Transverse colon (tissue), 4 donors: ENCODE results near the gene AP4S1. TPM values are rescaled to one million over a fixed set of nuclear protein-coding genes. Genes with fewer than 3 reads are reported as not detected.
A peak's percentile ranks its signal among the peaks of the same experiment; 100 is the strongest.

Experiments
- DNase-seq: peaks from one replicate; pipeline ENCODE4 v3.0.0-alpha.2; 2019
- H3K27ac ChIP-seq, 4 donors: fragments of 200-600 bp; sonication (generic); 2 replicates each; pipeline ENCODE4 v1.5.1; 2016 to 2018; ENCODE audit warnings: inconsistent platforms in 4 of 4
- H3K27me3 ChIP-seq: fragments of 200-600 bp; sonication (generic); 2 replicates; pipeline ENCODE4 v1.5.1; 2017; ENCODE audit warnings: inconsistent platforms
- H3K36me3 ChIP-seq, 4 donors: fragments of 200-600 bp; sonication (generic); 2 replicates each; pipeline ENCODE4 v1.5.1; 2017 to 2019; ENCODE audit warnings: inconsistent platforms in 4 of 4
- H3K4me1 ChIP-seq, 4 donors: fragments of 200-600 bp; sonication (generic); 2 replicates each; pipeline ENCODE4 v1.5.1; 2017 to 2020; ENCODE audit warnings: inconsistent platforms in 4 of 4
- H3K4me3 ChIP-seq, 4 donors: fragments of 200-600 bp; sonication (generic); 1 replicate in 1 of 4; 2 replicates in 3 of 4; pipeline versions ENCODE4 v1.5.1 to v1.6.1; 2017 to 2019; ENCODE audit warnings: inconsistent platforms in 4 of 4
- H3K9me3 ChIP-seq, 2 donors: fragments of 200-600 bp; sonication (generic); 2 replicates each; pipeline ENCODE4 v1.5.1; 2017 to 2019; ENCODE audit warnings: inconsistent platforms in 2 of 2
- EP300 ChIP-seq: sonication (generic); formaldehyde crosslinking; IDR thresholded peaks from one replicate; pipeline ENCODE4 v1.6.1; 2017; ENCODE audit warnings: antibody characterized with exemption, low read depth
- POLR2A ChIP-seq: fragments of 450-650 bp; IDR thresholded peaks from one replicate; pipeline ENCODE4 v1.6.1; 2016; ENCODE audit warnings: antibody characterized with exemption, mild to moderate bottlenecking, moderate library complexity
- POLR2AphosphoS5 ChIP-seq, 3 donors: sonication (generic); formaldehyde crosslinking; IDR thresholded peaks; one replicate each; pipeline ENCODE4 v1.6.1; 2016; ENCODE audit warnings: antibody characterized with exemption in 3 of 3
- WGBS, 2 donors: methylation state at CpG; one replicate each; pipeline ENCODE4 v1.1.5; 2018; ENCODE audit warnings: low coverage in 1 of 2; 5-methylcytosine and 5-hydroxymethylcytosine counted together
- in situ Hi-C, 4 donors: fragments of 200-750 bp; cut with MboI; loops; one replicate each; pipeline versions ENCODE4 v1.15.0 to v1.15.1; 2017; ENCODE audit warnings: low sequenced_read_pairs in 3 of 4, low pct_ligation_motif_present in 1 of 4, low pct_unique_long_range_greater_than_20kb in 1 of 4
- intact Hi-C: fragments of 100-400 bp; cut with DNase I; formaldehyde crosslinking; loops from one replicate; pipeline ENCODE4 v1.15.1; 2023; ENCODE audit warnings: low total_unique reads
- total RNA-seq, 4 donors: library from RNA; depleted of rRNA; stranded (reverse); fragments of >200 nt; gene quantifications; one replicate each; pipeline ENCODE4 v1.1.0, GENCODE V29; 2016
- TF ChIP-seq, protein P1 (sequence below), 5 experiments: fragments of 200-600 bp in 3 of 5; fragments of 450-650 bp in 2 of 5; sonication (generic) in 3 of 5; IDR thresholded peaks; 1 replicate in 2 of 5; 2 replicates in 3 of 5; pipeline ENCODE4 v1.5.1; 2016 to 2017; ENCODE audit warnings: antibody characterized with exemption in 5 of 5, inconsistent platforms in 3 of 5, mild to moderate bottlenecking in 2 of 5, moderate library complexity in 1 of 5

Gene AP4S1
- total RNA-seq, 4 donors from 2014 or later, result 0.60 to 9.8 (median 4.6) TPM

DNA sequence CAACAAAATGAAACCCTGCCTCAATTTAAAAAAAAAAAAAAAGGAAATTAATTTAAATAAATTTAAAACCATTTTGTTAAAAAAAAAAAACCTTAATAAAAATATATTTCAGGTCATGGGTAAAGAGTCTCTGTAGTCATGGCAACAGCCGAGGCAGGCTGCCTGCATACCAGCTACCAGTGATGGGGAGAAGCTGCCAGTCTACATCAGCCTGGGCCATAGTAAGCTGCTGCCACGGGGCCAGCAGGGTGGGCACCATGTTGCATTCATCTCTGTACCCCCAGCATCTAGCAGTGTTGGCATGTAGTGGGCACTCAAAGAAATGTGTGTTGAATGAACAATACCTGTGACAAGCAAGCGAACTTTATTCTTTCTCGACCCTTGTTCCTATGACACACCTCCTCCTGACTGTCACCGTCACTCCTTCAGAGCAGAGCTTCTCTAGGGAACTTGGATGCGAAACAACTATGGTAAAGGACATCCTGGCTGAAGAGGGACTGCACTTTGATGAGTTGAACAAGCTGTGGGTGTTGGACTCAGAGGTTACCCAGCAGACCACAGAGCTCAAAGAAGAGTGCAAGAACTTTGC is 7.3 kb upstream of the AP4S1 start:
- TF ChIP-seq POLR2AphosphoS5 (IDR thresholded peaks at IDR 0.05), result no peak
- H3K4me3 ChIP-seq, result no peak overlapping the region
- H3K4me1 ChIP-seq, result peaks cover 0 to 24% (median 14%) of the 10 kb centered on the region in 4 donors
- H3K9me3 ChIP-seq, result no peaks in the 10 kb centered on the region
- no peak overlapping the region for H3K27ac ChIP-seq
- in situ Hi-C loops (no loop called here), intact Hi-C loops (no loop called here)
- DNase-seq, result no peak
- no peaks in the 10 kb centered on the region for H3K36me3 ChIP-seq
- 92 to 100% methylated on average over 1 to 6 of the region's 6 CpGs for WGBS, 2 donors
- no peaks in the 10 kb centered on the region for H3K27me3 ChIP-seq

- TF ChIP-seq POLR2A (no peak), EP300 (no peak), POLR2AphosphoS5 (IDR thresholded peaks at IDR 0.05) (no peak)
- TF ChIP-seq, protein P1, sequence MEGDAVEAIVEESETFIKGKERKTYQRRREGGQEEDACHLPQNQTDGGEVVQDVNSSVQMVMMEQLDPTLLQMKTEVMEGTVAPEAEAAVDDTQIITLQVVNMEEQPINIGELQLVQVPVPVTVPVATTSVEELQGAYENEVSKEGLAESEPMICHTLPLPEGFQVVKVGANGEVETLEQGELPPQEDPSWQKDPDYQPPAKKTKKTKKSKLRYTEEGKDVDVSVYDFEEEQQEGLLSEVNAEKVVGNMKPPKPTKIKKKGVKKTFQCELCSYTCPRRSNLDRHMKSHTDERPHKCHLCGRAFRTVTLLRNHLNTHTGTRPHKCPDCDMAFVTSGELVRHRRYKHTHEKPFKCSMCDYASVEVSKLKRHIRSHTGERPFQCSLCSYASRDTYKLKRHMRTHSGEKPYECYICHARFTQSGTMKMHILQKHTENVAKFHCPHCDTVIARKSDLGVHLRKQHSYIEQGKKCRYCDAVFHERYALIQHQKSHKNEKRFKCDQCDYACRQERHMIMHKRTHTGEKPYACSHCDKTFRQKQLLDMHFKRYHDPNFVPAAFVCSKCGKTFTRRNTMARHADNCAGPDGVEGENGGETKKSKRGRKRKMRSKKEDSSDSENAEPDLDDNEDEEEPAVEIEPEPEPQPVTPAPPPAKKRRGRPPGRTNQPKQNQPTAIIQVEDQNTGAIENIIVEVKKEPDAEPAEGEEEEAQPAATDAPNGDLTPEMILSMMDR (IDR thresholded peaks at IDR 0.05), result no peak
- H3K27ac ChIP-seq, result no peak overlapping the region
- intact Hi-C loops (no loop called here), in situ Hi-C loops (no loop called here)
- H3K36me3 ChIP-seq, result no peaks in the 10 kb centered on the region
- peaks cover 0 to 29% (median 23%) of the 10 kb centered on the region in 4 donors for H3K4me1 ChIP-seq
- H3K27me3 ChIP-seq, result no peaks in the 10 kb centered on the region
- WGBS, 2 donors, result 83 to 90% methylated on average over 8 of the region's 8 CpGs
- DNase-seq, result no peak
- H3K9me3 ChIP-seq, result no peaks in the 10 kb centered on the region
- H3K4me3 ChIP-seq, result no peak overlapping the region
These were observed 4.4 kb upstream of the AP4S1 start for GRCh38 chr14:31020834-31021575.

DNA sequence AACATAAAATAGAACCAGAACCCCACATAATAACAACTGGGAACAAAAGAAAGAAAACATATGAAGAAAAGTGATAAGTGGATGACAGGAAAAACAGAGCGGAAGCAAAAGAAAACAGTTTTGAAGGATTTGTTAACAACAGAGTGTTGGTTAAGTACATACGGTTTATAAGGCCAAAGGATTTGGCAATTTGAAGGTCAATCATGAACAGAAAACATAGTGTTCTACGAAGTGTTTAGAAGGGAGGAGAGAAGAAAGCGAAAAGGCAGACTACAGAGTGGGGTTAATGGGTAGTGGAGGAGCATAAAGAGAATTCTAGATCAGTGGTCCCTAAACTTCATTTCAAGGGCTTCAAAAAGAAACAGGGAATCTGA is 3.9 kb upstream of the AP4S1 start:
- WGBS, 2 donors, result 90 to 91% methylated on average over 4 of the region's 4 CpGs
- in situ Hi-C loops, result no loop called here
- intact Hi-C loops, result no loop called here
- Histone ChIP-seq H3K4me3 (no peak overlapping the region), H3K9me3 (no peaks in the 10 kb centered on the region), H3K27me3 (no peaks in the 10 kb centered on the region), H3K36me3 (no peaks in the 10 kb centered on the region), H3K4me1 (peaks cover 0 to 29% (median 23%) of the 10 kb centered on the region in 4 donors), H3K27ac (no peak overlapping the region)
- no peak for DNase-seq
- TF ChIP-seq POLR2AphosphoS5 (IDR thresholded peaks at IDR 0.05) (no peak), EP300 (no peak), POLR2A (no peak)
- TF ChIP-seq, protein P1 (IDR thresholded peaks at IDR 0.05), result no peak

- DNase-seq, result no peak
- Histone ChIP-seq H3K9me3 (no peaks in the 10 kb centered on the region), H3K36me3 (no peaks in the 10 kb centered on the region), H3K27ac (peak overlapping the region in 2 of 4 donors; percentile 23 to 96), H3K27me3 (no peaks in the 10 kb centered on the region), H3K4me3 (no peak overlapping the region), H3K4me1 (peaks cover 0 to 31% (median 25%) of the 10 kb centered on the region in 4 donors)
- WGBS, 2 donors, result 71 to 93% methylated on average over 2 of the region's 2 CpGs
- TF ChIP-seq POLR2AphosphoS5 (IDR thresholded peaks at IDR 0.05), result no peak
- TF ChIP-seq, protein P1 (IDR thresholded peaks at IDR 0.05), result no peak
- no peak for TF ChIP-seq EP300
- TF ChIP-seq POLR2A, result no peak
- in situ Hi-C loops, result no loop called here
- intact Hi-C loops, result no loop called here
These were observed 3.1 kb upstream of the AP4S1 start for GRCh38 chr14:31022386-31022785.
